CD4-positive, alpha-beta memory T cell (primary cell): ENCODE measurements around the gene SUOX. TPM values are rescaled to one million over a fixed set of nuclear protein-coding genes. Genes with fewer than 3 reads are reported as not detected.
"Not testable (repeated sequence)": the region's sequence is repeated elsewhere in the genome, so short reads cannot be mapped to it uniquely, and the experiment has no call there.

Experiments used
- CTCF ChIA-PET: fragments of 350-600 bp; sonication (Branson Sonifier 250); formaldehyde crosslinking; loops from one replicate; lab custom pipeline; 2021; ENCODE audit warnings: inconsistent platforms; ENCODE audit not compliant: partially characterized antibody; lab: Charles Lee
- POLR2A ChIA-PET: fragments of 350-600 bp; sonication (Branson Sonifier 250); formaldehyde crosslinking; loops from one replicate; lab custom pipeline; 2021; ENCODE audit not compliant: partially characterized antibody; lab: Charles Lee
- DNase-seq, 5 donors: peaks; one replicate each; pipeline versions ENCODE4 v3.0.0 to v3.0.0-alpha.2; 2020 to 2022; ENCODE audit warnings: mixed read lengths in 1 of 5
- H3K27ac ChIP-seq: one replicate; pipeline ENCODE4 v1.7.0; 2013; ENCODE audit warnings: low read depth, low read length
- H3K27me3 ChIP-seq: 2 replicates; pipeline ENCODE4 v1.7.0; 2013; ENCODE audit warnings: mild to moderate bottlenecking, low read length, moderate library complexity; ENCODE audit not compliant: insufficient read depth
- H3K36me3 ChIP-seq: 2 replicates; pipeline ENCODE4 v1.7.0; 2013; ENCODE audit warnings: mild to moderate bottlenecking, low read length, moderate library complexity; ENCODE audit not compliant: insufficient read depth
- H3K4me1 ChIP-seq: 2 replicates; pipeline ENCODE4 v1.7.0; 2013; ENCODE audit warnings: mild to moderate bottlenecking, low read length, moderate library complexity; ENCODE audit not compliant: insufficient read depth
- H3K4me3 ChIP-seq, 2 donors: one replicate each; pipeline ENCODE4 v1.7.0; 2013; ENCODE audit warnings: low read length in 2 of 2, mild to moderate bottlenecking in 1 of 2
- H3K9me3 ChIP-seq, 2 donors: one replicate each; pipeline ENCODE4 v1.7.0; 2013; ENCODE audit warnings: low read length in 2 of 2, control low read depth in 1 of 2; ENCODE audit not compliant: control insufficient read depth in 1 of 2
- H3K27ac Mint-ChIP-seq, 7 donors: one replicate each; pipeline ENCODE4 v1.8.0; 2020 to 2021; ENCODE audit warnings: mixed read lengths in 7 of 7, mild to moderate bottlenecking in 6 of 7, inconsistent platforms in 3 of 7, moderate library complexity in 3 of 7
- H3K27me3 Mint-ChIP-seq, 2 donors: one replicate each; pipeline ENCODE4 v1.8.0; 2020 to 2021; ENCODE audit warnings: mixed read lengths in 2 of 2
- H3K36me3 Mint-ChIP-seq, 2 donors: one replicate each; pipeline ENCODE4 v1.8.0; 2020 to 2021; ENCODE audit warnings: mixed read lengths in 2 of 2, inconsistent platforms in 1 of 2, mild to moderate bottlenecking in 1 of 2
- H3K4me1 Mint-ChIP-seq, 4 donors: one replicate each; pipeline ENCODE4 v1.8.0; 2020 to 2021; ENCODE audit warnings: mixed read lengths in 4 of 4, mild to moderate bottlenecking in 1 of 4
- H3K4me3 Mint-ChIP-seq, 8 donors: one replicate each; pipeline ENCODE4 v1.8.0; 2020 to 2021; ENCODE audit warnings: mixed read lengths in 8 of 8, mild to moderate bottlenecking in 7 of 8, moderate library complexity in 6 of 8, inconsistent platforms in 3 of 8
- H3K9me3 Mint-ChIP-seq, 8 donors: one replicate each; pipeline ENCODE4 v1.8.0; 2020 to 2021; ENCODE audit warnings: mixed read lengths in 8 of 8, mild to moderate bottlenecking in 5 of 8, inconsistent platforms in 3 of 8, moderate library complexity in 1 of 8
- intact Hi-C: fragments of 100-400 bp; cut with micrococcal nuclease; formaldehyde crosslinking; loops from one replicate; pipeline ENCODE4 v1.15.1; 2023
- polyA plus RNA-seq, 2 donors: library from polyadenylated mRNA; unstranded; fragments of 300-500 nt; fragmentation: Illumina TruSeq; gene quantifications; one replicate each; pipeline ENCODE4 v1.2.3, GENCODE V29; 2021
- total RNA-seq, 2 experiments: library from RNA; stranded (reverse); gene quantifications; one replicate each; pipeline ENCODE4 v1.2.3, GENCODE V29; 2021

The SUOX gene
- total and polyA plus RNA-seq, 4 experiments from 2014 or later = 5.4 to 5.9 TPM; not detected in 2

DNA sequence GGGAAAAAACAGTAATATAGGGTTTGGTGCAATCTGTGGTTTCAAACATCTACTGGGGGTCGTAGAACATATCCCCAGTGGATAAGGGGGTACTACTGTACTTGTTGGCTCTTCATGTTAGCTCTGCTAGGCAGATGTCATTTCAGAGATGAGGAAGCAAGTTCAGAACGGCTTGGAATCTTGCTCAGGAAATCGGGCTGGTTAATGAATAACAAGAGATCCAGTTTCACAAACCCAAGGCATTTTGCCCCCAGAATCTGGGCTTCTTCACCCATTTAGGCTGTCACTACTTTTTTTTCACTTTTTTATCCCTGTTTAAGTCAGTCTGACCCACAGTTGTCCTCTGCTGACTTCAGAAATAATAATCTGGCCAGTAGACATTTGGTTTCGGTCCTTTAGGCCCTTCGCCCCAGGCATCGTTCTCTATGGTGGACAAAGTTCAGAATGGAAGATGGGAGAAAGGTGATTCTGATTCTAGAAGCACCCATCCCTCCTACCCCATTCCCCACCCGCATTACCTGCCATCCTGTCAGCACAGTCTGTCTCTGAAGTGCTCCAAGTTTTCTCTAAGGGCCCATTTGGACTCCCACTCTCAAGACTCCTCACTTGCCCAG, 4.5 kb downstream of the SUOX start:
- Histone ChIP-seq H3K9me3 (no peaks in the 10 kb centered on the region), H3K4me3 (no peak overlapping the region), H3K27ac (no peak overlapping the region), H3K27me3 (no peaks in the 10 kb centered on the region), H3K36me3 (no peaks in the 10 kb centered on the region), H3K4me1 (peaks cover 12% of the 10 kb centered on the region)
- POLR2A ChIA-PET = interaction anchor here (1.6 kb wide), 1 partner anchor 20 kb away, joined by 3 read pairs; no protein-coding TSS in a partner anchor
- H3K4me1 Mint-ChIP-seq = peaks cover 7 to 24% (median 12%) of the 10 kb centered on the region in 4 donors
- H3K27ac Mint-ChIP-seq = peak overlapping the region in 2 of 7 donors; percentile 19 to 49
- H3K27me3 Mint-ChIP-seq = no peaks in the 10 kb centered on the region
- H3K9me3 Mint-ChIP-seq = no peaks in the 10 kb centered on the region
- H3K36me3 Mint-ChIP-seq = no peaks in the 10 kb centered on the region
- intact Hi-C loops = no loop called here
- CTCF ChIA-PET = no interaction called here
- DNase-seq = no peak
- no peak overlapping the region for H3K4me3 Mint-ChIP-seq

GRCh38 chr12:56003376-56003775, 6.3 kb downstream of the SUOX start:
- H3K27ac Mint-ChIP-seq, H3K4me3 Mint-ChIP-seq, H3K27ac ChIP-seq, DNase-seq, CTCF ChIA-PET, H3K36me3 ChIP-seq, H3K4me3 ChIP-seq, H3K27me3 ChIP-seq, H3K27me3 Mint-ChIP-seq, H3K36me3 Mint-ChIP-seq, H3K9me3 ChIP-seq, H3K9me3 Mint-ChIP-seq, intact Hi-C loops: not testable (repeated sequence)
- H3K4me1 Mint-ChIP-seq = peaks cover 12 to 28% (median 21%) of the 10 kb centered on the region in 4 donors
- peaks cover 10% of the 10 kb centered on the region for H3K4me1 ChIP-seq
- POLR2A ChIA-PET = interaction anchor here (1.3 to 1.6 kb wide), 2 partner anchors 22 to 30 kb away, joined by 3 to 4 read pairs; partner anchors contain the start of gene RAB5B

DNA sequence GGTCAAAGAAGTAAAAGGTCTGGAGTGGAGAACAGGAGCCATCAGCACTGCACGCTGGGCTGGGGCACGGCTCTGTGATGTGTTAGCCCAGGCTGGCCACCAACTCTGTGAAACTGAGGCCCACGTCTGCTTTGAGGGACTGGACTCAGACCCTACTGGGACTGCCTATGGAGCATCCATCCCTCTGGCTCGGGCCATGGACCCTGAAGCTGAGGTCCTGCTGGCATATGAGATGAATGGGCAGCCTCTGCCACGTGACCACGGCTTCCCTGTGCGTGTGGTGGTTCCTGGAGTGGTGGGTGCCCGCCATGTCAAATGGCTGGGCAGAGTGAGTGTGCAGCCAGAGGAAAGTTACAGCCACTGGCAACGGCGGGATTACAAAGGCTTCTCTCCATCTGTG, 7.1 kb downstream of the SUOX start:
- Mint-ChIP-seq H3K27ac (peak overlapping the region in 2 of 7 donors; percentile 48 to 56), H3K9me3 (no peaks in the 10 kb centered on the region), H3K36me3 (peaks cover 0 to 7% of the 10 kb centered on the region in 2 donors), H3K27me3 (no peaks in the 10 kb centered on the region), H3K4me3 (peak overlapping the region in 1 of 8 donors; percentile 25), H3K4me1 (peaks cover 12 to 33% (median 25%) of the 10 kb centered on the region in 4 donors)
- peaks cover 10% of the 10 kb centered on the region for H3K4me1 ChIP-seq
- no peaks in the 10 kb centered on the region for H3K9me3 ChIP-seq
- intact Hi-C loops = no loop called here
- no peak for DNase-seq
- H3K36me3 ChIP-seq = no peaks in the 10 kb centered on the region
- ChIA-PET CTCF (no interaction called here), POLR2A (interaction anchor here (1.3 kb wide), 1 partner anchor 31 kb away, joined by 4 read pairs; the partner anchor contains the start of gene RAB5B)
- no peaks in the 10 kb centered on the region for H3K27me3 ChIP-seq
- H3K4me3 ChIP-seq = no peak overlapping the region
- no peak overlapping the region for H3K27ac ChIP-seq

- Histone ChIP-seq H3K36me3 (no peaks in the 10 kb centered on the region), H3K4me3 (peak overlapping the region; percentile 38 to 61), H3K9me3 (no peaks in the 10 kb centered on the region), H3K27ac (peak overlapping the region; percentile 49), H3K27me3 (no peaks in the 10 kb centered on the region), H3K4me1 (peaks cover 10% of the 10 kb centered on the region)
- peak; percentile 59 to 67 (median 62) for DNase-seq
- ChIA-PET POLR2A (interaction anchor here (0.8 to 2.8 kb wide), 13 partner anchors 10 to 271 kb away, joined by 3 to 14 read pairs (median 4); partner anchors contain the start of genes DNAJC14, PA2G4, RAB5B and SUOX), CTCF (interaction anchor here (0.6 to 1.4 kb wide), 3 partner anchors 11 to 32 kb away, joined by 3 to 14 read pairs (median 5); partner anchors contain the start of gene SUOX)
- peak overlapping the region; percentile 83 to 97 (median 92) for H3K27ac Mint-ChIP-seq
- H3K36me3 Mint-ChIP-seq = peaks cover 5 to 7% of the 10 kb centered on the region in 2 donors
- H3K4me3 Mint-ChIP-seq = peak overlapping the region; percentile 89 to 95 (median 92)
- no peaks in the 10 kb centered on the region for H3K9me3 Mint-ChIP-seq
- H3K4me1 Mint-ChIP-seq = peaks cover 10 to 28% (median 22%) of the 10 kb centered on the region in 4 donors
- H3K27me3 Mint-ChIP-seq = no peaks in the 10 kb centered on the region
- intact Hi-C loops = loop anchor here (1.0 to 5.0 kb wide), 2 partner anchors 33 to 94 kb away; partner anchors contain the start of genes PA2G4 and RPS26
These were observed 10.8 kb downstream of the SUOX start for GRCh38 chr12:56007564-56008559.

DNA sequence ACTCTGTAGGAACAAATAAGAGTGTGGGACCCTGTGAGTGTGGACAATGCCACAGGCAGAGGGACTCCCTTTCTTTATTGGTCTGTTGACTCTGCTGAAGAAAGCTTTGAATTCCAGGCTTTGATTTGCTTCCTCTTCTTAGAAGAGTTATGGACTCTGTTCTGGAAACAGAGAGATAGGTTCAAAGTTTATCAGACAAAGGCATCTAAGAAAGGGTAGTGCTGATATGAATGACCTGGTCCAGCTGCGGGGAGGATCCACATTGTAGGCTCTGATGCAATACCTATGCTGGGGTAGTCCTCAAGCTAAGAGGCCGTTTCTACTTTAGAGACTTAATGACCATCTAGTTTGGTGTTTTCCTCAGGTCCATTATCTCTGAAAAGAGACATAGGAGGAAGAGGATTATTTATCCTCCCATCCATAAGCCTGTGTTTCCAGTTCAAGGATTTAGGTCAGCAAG, 13.1 kb downstream of the SUOX start:
- CTCF ChIA-PET = interaction anchor here (1.8 kb wide), 1 partner anchor 19 kb away, joined by 8 read pairs; no protein-coding TSS in a partner anchor
- POLR2A ChIA-PET = interaction anchor here (1.1 to 1.3 kb wide), 3 partner anchors 10 to 108 kb away, joined by 3 to 6 read pairs (median 4); partner anchors contain the start of genes IKZF4, RAB5B and ZC3H10
- H3K4me3 Mint-ChIP-seq = peak overlapping the region in 1 of 8 donors; percentile 2
- intact Hi-C loops = no loop called here
- peak overlapping the region in 1 of 7 donors; percentile 23 for H3K27ac Mint-ChIP-seq
- peaks cover 5 to 7% of the 10 kb centered on the region in 2 donors for H3K36me3 Mint-ChIP-seq
- H3K4me1 ChIP-seq = peaks cover 10% of the 10 kb centered on the region
- H3K9me3 Mint-ChIP-seq = no peaks in the 10 kb centered on the region
- no peak for DNase-seq
- H3K27ac ChIP-seq = no peak overlapping the region
- H3K27me3 ChIP-seq = no peaks in the 10 kb centered on the region
- H3K36me3 ChIP-seq = no peaks in the 10 kb centered on the region
- no peak overlapping the region for H3K4me3 ChIP-seq
- no peaks in the 10 kb centered on the region for H3K9me3 ChIP-seq
- no peaks in the 10 kb centered on the region for H3K27me3 Mint-ChIP-seq
- H3K4me1 Mint-ChIP-seq = peaks cover 10 to 28% (median 21%) of the 10 kb centered on the region in 4 donors

DNA sequence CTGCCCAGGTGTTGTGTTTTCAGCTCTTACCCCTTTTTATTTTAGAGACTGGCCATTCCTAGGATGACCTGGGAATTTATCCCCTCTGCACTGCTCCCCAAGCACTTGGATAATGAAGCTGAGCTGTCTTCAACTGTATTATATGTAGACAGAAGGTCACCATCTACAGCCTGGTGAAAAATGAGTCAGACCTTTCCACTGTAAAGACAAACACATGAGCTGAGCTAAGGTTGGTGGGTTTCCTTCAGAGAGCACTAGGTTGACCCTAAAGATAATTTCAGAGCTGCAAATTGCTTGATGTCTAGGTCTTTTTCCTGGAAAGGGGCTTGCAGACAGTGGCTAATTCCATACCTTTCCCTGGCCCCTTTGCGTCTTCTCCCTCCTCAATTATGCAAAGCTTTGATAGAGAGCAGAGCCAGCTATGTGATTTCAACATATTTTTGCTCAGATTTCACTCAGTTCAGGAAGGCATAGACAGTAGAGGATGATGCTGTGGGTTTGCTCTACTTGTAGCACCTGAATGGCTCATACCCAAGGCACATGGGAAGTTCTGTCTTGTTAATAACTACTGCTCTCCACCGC, 14.5 kb downstream of the SUOX start:
- no peaks in the 10 kb centered on the region for H3K9me3 Mint-ChIP-seq
- CTCF ChIA-PET = interaction anchor here (0.9 to 1.0 kb wide), 2 partner anchors 15 to 178 kb away, joined by 3 read pairs; partner anchors contain the start of gene SMARCC2
- H3K27ac ChIP-seq = no peak overlapping the region

More for the DNA sequence above, 14.5 kb downstream of the SUOX start:
- no peak for DNase-seq
- intact Hi-C loops = no loop called here
- H3K4me1 Mint-ChIP-seq = peaks cover 6 to 19% (median 15%) of the 10 kb centered on the region in 4 donors
- H3K36me3 Mint-ChIP-seq = peaks cover 5 to 7% of the 10 kb centered on the region in 2 donors
- H3K27ac Mint-ChIP-seq = no peak overlapping the region
- POLR2A ChIA-PET = interaction anchor here (1.1 kb wide), 1 partner anchor 37 kb away, joined by 5 read pairs; the partner anchor contains the start of gene RAB5B
- H3K9me3 ChIP-seq = no peaks in the 10 kb centered on the region
- H3K4me3 Mint-ChIP-seq = no peak overlapping the region
- H3K4me1 ChIP-seq = peaks cover 7% of the 10 kb centered on the region
- no peaks in the 10 kb centered on the region for H3K36me3 ChIP-seq
- no peak overlapping the region for H3K4me3 ChIP-seq
- H3K27me3 ChIP-seq = no peaks in the 10 kb centered on the region
- no peaks in the 10 kb centered on the region for H3K27me3 Mint-ChIP-seq
